OCI-LY7 (cell line): ENCODE measurements around the gene ATOSB. TPM values are rescaled to one million over a fixed set of nuclear protein-coding genes. Genes with fewer than 3 reads are reported as not detected.

Experiments used
- BruUV-seq: library from RNA; stranded (reverse); fragments of 400-500 nt; replicated peaks from 2 replicates; lab custom pipeline; 2021; lab: Mats Ljungman, UMichigan
- CTCF ChIA-PET: fragments of 300-600 bp; sonication (Branson Sonifier 250); formaldehyde crosslinking; loops from one replicate; lab custom pipeline; 2022; ENCODE audit warnings: antibody characterized with exemption; ENCODE audit not compliant: unreplicated experiment; lab: Charles Lee
- POLR2A ChIA-PET: fragments of 300-600 bp; sonication (Branson Sonifier 250); formaldehyde crosslinking; loops from one replicate; lab custom pipeline; 2022; ENCODE audit warnings: antibody characterized with exemption; lab: Charles Lee
- DNase-seq: peaks from one replicate; pipeline ENCODE4 v3.0.0-alpha.2; 2015; ENCODE audit warnings: low spot score
- H2AFZ ChIP-seq: fragments of 200-600 bp; sonication (generic), shearing (Covaris generic); 2 replicates; pipeline ENCODE4 v1.6.1; 2014; ENCODE audit warnings: mild to moderate bottlenecking, antibody characterized with exemption, low read length, moderate library complexity
- H3K27ac ChIP-seq: fragments of 200-600 bp; sonication (generic); 2 replicates; pipeline ENCODE4 v1.5.1; 2014; ENCODE audit warnings: mixed run types, low read depth, mild to moderate bottlenecking, moderate library complexity, low read length, inconsistent platforms; ENCODE audit not compliant: poor library complexity, severe bottlenecking
- H3K36me3 ChIP-seq: fragments of 200-600 bp; sonication (generic); 2 replicates; pipeline ENCODE4 v1.6.1; 2014; ENCODE audit warnings: mild to moderate bottlenecking, antibody characterized with exemption, low read length, moderate library complexity, mixed read lengths; ENCODE audit not compliant: insufficient read depth
- H3K4me1 ChIP-seq: fragments of 200-600 bp; sonication (generic); 2 replicates; pipeline ENCODE4 v1.5.1; 2014; ENCODE audit warnings: mild to moderate bottlenecking, low read length; ENCODE audit not compliant: insufficient read depth, poor library complexity, severe bottlenecking
- H3K4me2 ChIP-seq: fragments of 200-600 bp; sonication (generic); 2 replicates; pipeline ENCODE4 v1.6.1; 2014; ENCODE audit warnings: mild to moderate bottlenecking, low read length
- H3K4me3 ChIP-seq: fragments of 200-600 bp; sonication (generic); 2 replicates; pipeline ENCODE4 v1.5.1; 2014; ENCODE audit warnings: mild to moderate bottlenecking, low read depth, low read length; ENCODE audit not compliant: poor library complexity, severe bottlenecking
- H3K79me2 ChIP-seq: fragments of 200-600 bp; sonication (generic); 2 replicates; pipeline ENCODE4 v1.6.1; 2016; ENCODE audit warnings: low read depth, mild to moderate bottlenecking, low read length, moderate library complexity, mixed read lengths; ENCODE audit not compliant: insufficient read depth
- H3K9me2 ChIP-seq: fragments of 200-600 bp; sonication (generic); 2 replicates; pipeline ENCODE4 v1.6.1; 2016; ENCODE audit warnings: mild to moderate bottlenecking, low read length, mixed read lengths; ENCODE audit not compliant: insufficient read depth
- H3K9me3 ChIP-seq: fragments of 200-600 bp; sonication (generic); 2 replicates; pipeline ENCODE4 v1.6.1; 2014; ENCODE audit warnings: mild to moderate bottlenecking, mixed run types, low read length, mixed read lengths
- H4K20me1 ChIP-seq: fragments of 200-600 bp; sonication (generic); 2 replicates; pipeline ENCODE4 v1.6.1; 2014; ENCODE audit warnings: mild to moderate bottlenecking, antibody characterized with exemption, low read length, moderate library complexity, mixed read lengths; ENCODE audit not compliant: insufficient read depth
- CTCF ChIP-seq: fragments of 200-600 bp; sonication (generic); conservative IDR thresholded peaks from 2 replicates; pipeline ENCODE4 v1.5.1; 2014; ENCODE audit warnings: mild to moderate bottlenecking, antibody characterized with exemption, low read length, moderate library complexity, mixed read lengths
- EZH2phosphoT487 ChIP-seq: fragments of 200-600 bp; sonication (generic); IDR thresholded peaks from 2 replicates; pipeline ENCODE4 v1.6.1; 2018; ENCODE audit warnings: low read depth, borderline replicate concordance, mild to moderate bottlenecking, mixed run types, antibody characterized with exemption, low read length, moderate library complexity, mixed read lengths
- intact Hi-C: fragments of 100-400 bp; cut with micrococcal nuclease; formaldehyde crosslinking; loops from one replicate; pipeline ENCODE4 v1.10.0; 2022; ENCODE audit not compliant: unreplicated experiment
- total RNA-seq, 2 experiments: library from RNA; depleted of rRNA in 1 of 2; stranded (reverse); fragments of >200 nt in 1 of 2; shearing (Covaris generic) in 1 of 2; gene quantifications; 2 replicates each; pipeline ENCODE4 v1.2.3, GENCODE V29; 2014 to 2022

ATOSB gene
- total RNA-seq, 2 experiments from 2014 or later: 1.4 to 4.7 TPM

GRCh38 chr9:35057271-35057620, 58.4 kb downstream of the ATOSB start:
- H3K9me3 ChIP-seq: no peaks in the 10 kb centered on the region
- H3K79me2 ChIP-seq: no peaks in the 10 kb centered on the region
- no TSS peak for BruUV-seq
- H3K9me2 ChIP-seq: no peaks in the 10 kb centered on the region
- POLR2A ChIA-PET: no interaction called here
- no peak overlapping the region for H2AFZ ChIP-seq
- H3K4me2 ChIP-seq: no peak overlapping the region
- intact Hi-C loops: no loop called here
- no peak for TF ChIP-seq CTCF
- TF ChIP-seq EZH2phosphoT487: no peak
- CTCF ChIA-PET: no interaction called here
- no peak overlapping the region for H3K4me3 ChIP-seq
- DNase-seq: no peak
- 0 out of 2 replicates have a peak, but pooled peaks cover 1% of the 10 kb centered on the region for H4K20me1 ChIP-seq
- no peak overlapping the region for H3K27ac ChIP-seq
- no peaks in the 10 kb centered on the region for H3K4me1 ChIP-seq
- H3K36me3 ChIP-seq: peaks cover 99% of the 10 kb centered on the region

DNA sequence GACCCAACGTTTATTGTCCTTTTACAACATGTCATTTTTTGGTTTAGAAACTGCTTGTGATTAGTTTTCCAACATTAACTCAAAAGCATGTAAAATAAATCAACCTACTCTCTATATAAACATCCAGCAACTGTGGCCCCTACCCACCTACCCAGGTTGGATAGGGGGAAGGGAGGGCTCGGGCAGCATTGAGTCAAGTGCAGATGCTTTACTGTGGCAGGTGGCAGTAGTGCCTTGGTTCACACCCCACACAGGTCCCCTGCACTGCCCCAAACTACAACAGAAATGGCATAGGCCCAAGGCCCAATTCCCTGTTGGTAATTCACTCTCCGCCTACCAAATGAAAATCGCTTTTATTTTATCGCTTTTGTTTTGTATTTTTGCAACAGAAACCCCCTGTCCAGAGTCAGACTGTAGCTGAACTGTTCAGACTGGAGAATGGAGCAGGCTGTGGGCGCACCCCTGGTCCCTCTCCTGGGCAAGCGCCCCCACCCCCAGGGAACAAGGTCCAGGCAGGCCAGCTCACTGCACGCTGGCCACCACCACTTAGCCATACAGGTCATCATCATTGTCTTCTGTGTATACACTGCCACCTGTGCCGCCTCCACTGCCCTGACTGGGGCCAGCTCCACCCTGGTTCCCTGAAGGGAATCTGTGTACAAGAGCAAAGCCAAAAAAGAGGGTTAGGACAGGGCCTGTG, 58.9 kb downstream of the ATOSB start:
- BruUV-seq: TSS peak; percentile 57
- Histone ChIP-seq H4K20me1 (no peaks in the 10 kb centered on the region), H3K4me2 (no peak overlapping the region), H3K9me2 (no peaks in the 10 kb centered on the region), H3K27ac (no peak overlapping the region), H3K9me3 (no peaks in the 10 kb centered on the region), H3K36me3 (peaks cover 98% of the 10 kb centered on the region), H3K79me2 (no peaks in the 10 kb centered on the region), H2AFZ (no peak overlapping the region), H3K4me1 (no peaks in the 10 kb centered on the region), H3K4me3 (no peak overlapping the region)
- TF ChIP-seq CTCF: no peak
- no peak for TF ChIP-seq EZH2phosphoT487
- no peak for DNase-seq
- ChIA-PET POLR2A (no interaction called here), CTCF (no interaction called here)
- intact Hi-C loops: no loop called here

- Histone ChIP-seq H3K79me2 (no peaks in the 10 kb centered on the region), H3K36me3 (peaks cover 95% of the 10 kb centered on the region), H2AFZ (no peak overlapping the region), H3K9me3 (no peaks in the 10 kb centered on the region), H3K4me2 (no peak overlapping the region), H3K4me3 (no peak overlapping the region), H3K9me2 (no peaks in the 10 kb centered on the region), H3K27ac (no peak overlapping the region), H3K4me1 (no peaks in the 10 kb centered on the region), H4K20me1 (no peaks in the 10 kb centered on the region)
- BruUV-seq: no TSS peak
- TF ChIP-seq EZH2phosphoT487 (no peak), CTCF (no peak)
- CTCF ChIA-PET: no interaction called here
- no peak for DNase-seq
- POLR2A ChIA-PET: no interaction called here
- intact Hi-C loops: no loop called here
These were observed 60.6 kb downstream of the ATOSB start for GRCh38 chr9:35054871-35055644.
